ENCODE measurements around the gene RAET1E.
"Not testable (repeated sequence)": the region's sequence is repeated elsewhere in the genome, so short reads cannot be mapped to it uniquely, and the experiment has no call there.

The RAET1E gene

GRCh38 chr6:149935246-149935645 lies 37.3 kb upstream of the RAET1E start:
- H3K9ac ChIP-seq (ENCODE audit: insufficient read length, low read depth), result no peak overlapping the region
- H3K27me3 ChIP-seq (ENCODE audit: insufficient read depth, insufficient read length), result peaks cover 68% of the 10 kb centered on the region
- no peak for TF ChIP-seq YY1 (IDR thresholded peaks at IDR 0.05; ENCODE audit: insufficient read depth, insufficient read length)
- no peak for TF ChIP-seq ZNF274 (IDR thresholded peaks at IDR 0.05; ENCODE audit: low read depth, low read length)
- no peak for TF ChIP-seq SUZ12 (IDR thresholded peaks at IDR 0.05; ENCODE audit: extremely low read depth, insufficient read depth, insufficient read length)

GRCh38 chr6:149934249-149935156 lies 36.6 kb upstream of the RAET1E start:
- Histone ChIP-seq H3K36me3 (ENCODE audit: insufficient read depth, insufficient read length, low read length) (no peaks in the 10 kb centered on the region), H3K9ac (ENCODE audit: insufficient read length, low read depth) (no peak overlapping the region), H3K4me3 (ENCODE audit: insufficient read length, low read depth) (no peak overlapping the region), H3K4me1 (ENCODE audit: insufficient read depth, insufficient read length) (no peaks in the 10 kb centered on the region), H3K9me3 (ENCODE audit: insufficient read depth, low read length) (no peaks in the 10 kb centered on the region), H3K27me3 (ENCODE audit: insufficient read depth, insufficient read length) (peaks cover 61% of the 10 kb centered on the region)
- DNase-seq (ENCODE audit: low read depth, low spot score), result no peak
- TF ChIP-seq SUZ12 (IDR thresholded peaks at IDR 0.05; ENCODE audit: extremely low read depth, insufficient read depth, insufficient read length) (no peak), YY1 (IDR thresholded peaks at IDR 0.05; ENCODE audit: insufficient read depth, insufficient read length) (no peak), ZNF274 (IDR thresholded peaks at IDR 0.05; ENCODE audit: low read depth, low read length) (no peak)

More at GRCh38 chr6:149935246-149935645, 37.3 kb upstream of the RAET1E start:
- no peak for DNase-seq (ENCODE audit: low read depth, low spot score)
- Histone ChIP-seq H3K4me1 (ENCODE audit: insufficient read depth, insufficient read length) (no peaks in the 10 kb centered on the region), H3K36me3 (ENCODE audit: insufficient read depth, insufficient read length, low read length) (no peaks in the 10 kb centered on the region), H3K9me3 (ENCODE audit: insufficient read depth, low read length) (no peaks in the 10 kb centered on the region), H3K4me3 (ENCODE audit: insufficient read length, low read depth) (no peak overlapping the region)

GRCh38 chr6:149933461-149933860 lies 35.5 kb upstream of the RAET1E start:
- TF ChIP-seq SUZ12 (IDR thresholded peaks at IDR 0.05; ENCODE audit: extremely low read depth, insufficient read depth, insufficient read length) (no peak), ZNF274 (IDR thresholded peaks at IDR 0.05; ENCODE audit: low read depth, low read length) (no peak), YY1 (IDR thresholded peaks at IDR 0.05; ENCODE audit: insufficient read depth, insufficient read length) (no peak)
- Histone ChIP-seq H3K9me3 (ENCODE audit: insufficient read depth, low read length) (no peaks in the 10 kb centered on the region), H3K27me3 (ENCODE audit: insufficient read depth, insufficient read length) (peaks cover 55% of the 10 kb centered on the region), H3K9ac (ENCODE audit: insufficient read length, low read depth) (no peak overlapping the region), H3K4me3 (ENCODE audit: insufficient read length, low read depth) (no peak overlapping the region), H3K36me3 (ENCODE audit: insufficient read depth, insufficient read length, low read length) (no peaks in the 10 kb centered on the region), H3K4me1 (ENCODE audit: insufficient read depth, insufficient read length) (no peaks in the 10 kb centered on the region)
- no peak for DNase-seq (ENCODE audit: low read depth, low spot score)

GRCh38 chr6:149933036-149933435 lies 35.1 kb upstream of the RAET1E start:
- no peaks in the 10 kb centered on the region for H3K9me3 ChIP-seq (ENCODE audit: insufficient read depth, low read length)
- peaks cover 51% of the 10 kb centered on the region for H3K27me3 ChIP-seq (ENCODE audit: insufficient read depth, insufficient read length)

GRCh38 chr6:149931501-149931900 lies 33.6 kb upstream of the RAET1E start:
- H3K36me3 ChIP-seq (ENCODE audit: insufficient read depth, insufficient read length, low read length), result no peaks in the 10 kb centered on the region
- H3K9ac ChIP-seq (ENCODE audit: insufficient read length, low read depth), result no peak overlapping the region
- no peaks in the 10 kb centered on the region for H3K4me1 ChIP-seq (ENCODE audit: insufficient read depth, insufficient read length)
- H3K4me3 ChIP-seq (ENCODE audit: insufficient read length, low read depth), result no peak overlapping the region
- no peak for TF ChIP-seq YY1 (IDR thresholded peaks at IDR 0.05; ENCODE audit: insufficient read depth, insufficient read length)
- TF ChIP-seq ZNF274 (IDR thresholded peaks at IDR 0.05; ENCODE audit: low read depth, low read length), result no peak
- H3K9me3 ChIP-seq (ENCODE audit: insufficient read depth, low read length), result no peaks in the 10 kb centered on the region
- no peak for DNase-seq (ENCODE audit: low read depth, low spot score)
- peaks cover 40% of the 10 kb centered on the region for H3K27me3 ChIP-seq (ENCODE audit: insufficient read depth, insufficient read length)

More at GRCh38 chr6:149933036-149933435, 35.1 kb upstream of the RAET1E start:
- DNase-seq (ENCODE audit: low read depth, low spot score), result no peak
- no peak for TF ChIP-seq ZNF274 (IDR thresholded peaks at IDR 0.05; ENCODE audit: low read depth, low read length)
- no peak for TF ChIP-seq YY1 (IDR thresholded peaks at IDR 0.05; ENCODE audit: insufficient read depth, insufficient read length)
- TF ChIP-seq SUZ12 (IDR thresholded peaks at IDR 0.05; ENCODE audit: extremely low read depth, insufficient read depth, insufficient read length), result no peak
- Histone ChIP-seq H3K36me3 (ENCODE audit: insufficient read depth, insufficient read length, low read length) (no peaks in the 10 kb centered on the region), H3K4me1 (ENCODE audit: insufficient read depth, insufficient read length) (no peaks in the 10 kb centered on the region), H3K9ac (ENCODE audit: insufficient read length, low read depth) (no peak overlapping the region), H3K4me3 (ENCODE audit: insufficient read length, low read depth) (no peak overlapping the region)

- Histone ChIP-seq H3K9ac (ENCODE audit: insufficient read length, low read depth) (no peak overlapping the region), H3K27me3 (ENCODE audit: insufficient read depth, insufficient read length) (peaks cover 38% of the 10 kb centered on the region), H3K4me3 (ENCODE audit: insufficient read length, low read depth) (no peak overlapping the region), H3K36me3 (ENCODE audit: insufficient read depth, insufficient read length, low read length) (no peaks in the 10 kb centered on the region), H3K4me1 (ENCODE audit: insufficient read depth, insufficient read length) (no peaks in the 10 kb centered on the region), H3K9me3 (ENCODE audit: insufficient read depth, low read length) (no peaks in the 10 kb centered on the region)
- no peak for DNase-seq (ENCODE audit: low read depth, low spot score)
- TF ChIP-seq YY1 (IDR thresholded peaks at IDR 0.05; ENCODE audit: insufficient read depth, insufficient read length), result no peak
- TF ChIP-seq ZNF274 (IDR thresholded peaks at IDR 0.05; ENCODE audit: low read depth, low read length), result no peak
- TF ChIP-seq SUZ12 (IDR thresholded peaks at IDR 0.05; ENCODE audit: extremely low read depth, insufficient read depth, insufficient read length), result no peak
Measured at GRCh38 chr6:149929422-149929821, 31.5 kb upstream of the RAET1E start.

- DNase-seq (ENCODE audit: low read depth, low spot score); H3K4me3 ChIP-seq (ENCODE audit: insufficient read length, low read depth): not testable (repeated sequence)
Measured at GRCh38 chr6:149927025-149927424, 29.1 kb upstream of the RAET1E start.

More at GRCh38 chr6:149927025-149927424, 29.1 kb upstream of the RAET1E start:
- H3K27me3 ChIP-seq (ENCODE audit: insufficient read depth, insufficient read length), result peaks cover 50% of the 10 kb centered on the region
- H3K9me3 ChIP-seq (ENCODE audit: insufficient read depth, low read length); H3K4me1 ChIP-seq (ENCODE audit: insufficient read depth, insufficient read length); H3K36me3 ChIP-seq (ENCODE audit: insufficient read depth, insufficient read length, low read length); H3K9ac ChIP-seq (ENCODE audit: insufficient read length, low read depth): not testable (repeated sequence)

All from NT2/D1 (cell line).